GM12878 (cell line): ENCODE data around the gene LAT. TPM values are rescaled to one million over a fixed set of nuclear protein-coding genes. Genes with fewer than 3 reads are reported as not detected.

Source experiments
- ATAC-seq: fragments of 200-7000 bp; cut with Tn5 transposase; 3 replicates; pipeline ENCODE4 v1.9.1; 2020; ENCODE audit warnings: mild to moderate bottlenecking, moderate library complexity
- BruUV-seq: library from RNA; stranded (reverse); fragments of 400-500 nt; replicated peaks from 2 replicates; lab custom pipeline; 2021; lab: Mats Ljungman, UMichigan
- CTCF ChIA-PET: fragments of 300-600 bp; sonication (Branson Sonifier 250); formaldehyde crosslinking; extraction: SDS; loops from one replicate; lab custom pipeline; 2021; ENCODE audit warnings: inconsistent platforms; lab: Yijun Ruan, JAX
- POLR2A ChIA-PET: fragments of 350-600 bp; formaldehyde crosslinking; extraction: SDS; loops from one replicate; lab custom pipeline; 2021; ENCODE audit warnings: inconsistent platforms; lab: Charles Lee
- RAD21 ChIA-PET: fragments of 300-600 bp; sonication (Branson Sonifier 250); formaldehyde crosslinking; loops from one replicate; lab custom pipeline; 2023; ENCODE audit warnings: antibody characterized with exemption; ENCODE audit not compliant: unreplicated experiment; lab: Charles Lee
- SMC1A ChIA-PET: fragments of 300-600 bp; sonication (Branson Sonifier 250); formaldehyde crosslinking; loops from one replicate; lab custom pipeline; 2023; ENCODE audit not compliant: unreplicated experiment, uncharacterized antibody; lab: Charles Lee
- DNase-seq: peaks from one replicate; pipeline ENCODE4 v3.0.0-alpha.2; 2011; ENCODE audit warnings: low read depth, low spot score
- FAIRE-seq: peaks from 3 replicates; lab custom pipeline; 2011; peaks lifted over from hg19 to GRCh38; lab: Jason Lieb, UNC
- H2AFZ ChIP-seq: 2 replicates; pipeline ENCODE4 v1.6.0; 2011; ENCODE audit warnings: low read depth, low read length, control low read depth; ENCODE audit not compliant: control insufficient read depth
- H3K27ac ChIP-seq: 2 replicates; pipeline ENCODE4 v1.5.1; 2011; ENCODE audit warnings: control low read depth; ENCODE audit not compliant: control insufficient read depth, insufficient read depth
- H3K27me3 ChIP-seq, 2 experiments: replicated peaks in 1 of 2; 2 replicates each; pipeline versions ENCODE4 v1.6.0 to v1.6.1; 2011; ENCODE audit warnings: low read length in 1 of 2; ENCODE audit not compliant: control insufficient read depth in 2 of 2, insufficient read depth in 2 of 2
- H3K36me3 ChIP-seq, 2 experiments: 2 replicates each; pipeline ENCODE4 v1.5.1; 2011; ENCODE audit warnings: low read length in 1 of 2; ENCODE audit not compliant: control insufficient read depth in 2 of 2, insufficient read depth in 2 of 2
- H3K4me1 ChIP-seq: 2 replicates; pipeline ENCODE4 v1.6.1; 2011; ENCODE audit warnings: mild to moderate bottlenecking, low read length, moderate library complexity, mixed read lengths; ENCODE audit not compliant: control insufficient read depth, insufficient read depth
- H3K4me2 ChIP-seq: 2 replicates; pipeline ENCODE4 v1.6.0; 2011; ENCODE audit warnings: control low read depth; ENCODE audit not compliant: control insufficient read depth, insufficient read depth
- H3K4me3 ChIP-seq: fragments of 200-600 bp; sonication (generic); 2 replicates; pipeline ENCODE4 v1.5.1; 2016
- H3K79me2 ChIP-seq: 2 replicates; pipeline ENCODE4 v1.6.0; 2011; ENCODE audit warnings: low read length; ENCODE audit not compliant: control insufficient read depth, insufficient read depth
- H3K9ac ChIP-seq: 2 replicates; pipeline ENCODE4 v1.8.0; 2011; ENCODE audit warnings: low read length, control low read depth, mixed read lengths; ENCODE audit not compliant: control insufficient read depth, insufficient read depth
- H3K9me3 ChIP-seq: replicated peaks from 3 replicates; pipeline ENCODE4 v1.5.1; 2011; ENCODE audit warnings: mild to moderate bottlenecking, low read length; ENCODE audit not compliant: control insufficient read depth, insufficient read depth
- H4K20me1 ChIP-seq: 2 replicates; pipeline ENCODE4 v1.6.0; 2011; ENCODE audit not compliant: control insufficient read depth, insufficient read depth
- BCLAF1 ChIP-seq: fragments of 450-650 bp; IDR thresholded peaks from 2 replicates; pipeline ENCODE4 v1.6.1; 2017; ENCODE audit warnings: antibody characterized with exemption, mild to moderate bottlenecking, moderate library complexity
- E4F1 ChIP-seq: fragments of 450-650 bp; IDR thresholded peaks from 2 replicates; pipeline ENCODE4 v1.6.1; 2018; ENCODE audit warnings: borderline replicate concordance, mild to moderate bottlenecking; ENCODE audit not compliant: partially characterized antibody
- HCFC1 ChIP-seq: fragments of 150-350 bp; IDR thresholded peaks from 2 replicates; pipeline ENCODE4 v1.6.1; 2014; ENCODE audit warnings: low read length
- MLLT1 ChIP-seq: fragments of 450-650 bp; IDR thresholded peaks from 2 replicates; pipeline ENCODE4 v1.6.1; 2016; ENCODE audit warnings: mild to moderate bottlenecking
- MTA3 ChIP-seq: IDR thresholded peaks from 2 replicates; pipeline ENCODE4 v1.6.1; 2012; ENCODE audit warnings: low read length, inconsistent platforms, borderline replicate concordance
- MXI1 ChIP-seq: fragments of 150-350 bp; IDR thresholded peaks from 2 replicates; pipeline ENCODE4 v1.6.1; 2011; ENCODE audit warnings: low read depth, mild to moderate bottlenecking, inconsistent platforms, low read length, improper control_type of control experiment
- MYB ChIP-seq: fragments of 150-350 bp; IDR thresholded peaks from 2 replicates; pipeline ENCODE4 v1.6.1; 2014; ENCODE audit warnings: mild to moderate bottlenecking, low read depth, low read length, borderline replicate concordance
- POLR2AphosphoS2 ChIP-seq: IDR thresholded peaks from 2 replicates; pipeline ENCODE4 v1.6.1; 2011; ENCODE audit warnings: low read depth, mild to moderate bottlenecking, low read length, improper control_type of control experiment, moderate library complexity
- RCOR1 ChIP-seq: conservative IDR thresholded peaks from 2 replicates; pipeline ENCODE4 v1.6.1; 2012; ENCODE audit warnings: low read depth, low read length, improper control_type of control experiment
- RFX5 ChIP-seq: IDR thresholded peaks from 2 replicates; pipeline ENCODE4 v1.6.1; 2011; ENCODE audit warnings: low read depth, low read length, improper control_type of control experiment
- SKIL ChIP-seq: fragments of 450-650 bp; IDR thresholded peaks from 2 replicates; pipeline ENCODE4 v1.6.1; 2017; ENCODE audit warnings: mild to moderate bottlenecking, low read depth, inconsistent platforms; ENCODE audit not compliant: poor library complexity, severe bottlenecking
- SP1 ChIP-seq: IDR thresholded peaks from one replicate; pipeline ENCODE4 v1.6.1; 2011; ENCODE audit warnings: low read depth, low read length
- SREBF2 ChIP-seq: IDR thresholded peaks from 2 replicates; pipeline ENCODE4 v1.6.1; 2012; ENCODE audit warnings: mild to moderate bottlenecking, low read length
- WRNIP1 ChIP-seq: IDR thresholded peaks from 2 replicates; pipeline ENCODE4 v1.6.1; 2011; ENCODE audit warnings: low read depth, low read length, improper control_type of control experiment, borderline replicate concordance
- WGBS: methylation state at CpG from one replicate; pipeline ENCODE4 v1.1.6; 2016; ENCODE audit warnings: low lambda C conversion rate; ENCODE audit not compliant: insufficient replicate concordance, insufficient coverage; ENCODE audit errors: missing lambda C conversion rate; 5-methylcytosine and 5-hydroxymethylcytosine counted together
- in situ Hi-C: fragments of 300-500 bp; cut with MboI; formaldehyde crosslinking; loops from 9 replicates; pipeline ENCODE4 v1.14.3; 2018; ENCODE audit warnings: mixed read lengths
- intact Hi-C: fragments of 100-400 bp; cut with micrococcal nuclease; formaldehyde crosslinking; loops from one replicate; pipeline ENCODE4 v1.14.2; 2022; ENCODE audit not compliant: unreplicated experiment
- polyA plus RNA-seq, 11 experiments: library from polyadenylated mRNA; depleted of rRNA in 4 of 11; unstranded in 6 of 11; stranded (reverse) in 5 of 11; fragments of >200 nt; fragmentation: Nextera tagmentation in 4 of 11; fragmentation: Illumina TruSeq in 1 of 11; extraction: Ambion mirVana in 4 of 11; extraction: Trizol in 1 of 11; gene quantifications; 1 replicate in 1 of 11; 2 replicates in 10 of 11; pipeline versions ENCODE4 v1.2.1 to v1.2.3, GENCODE V29; 2011 to 2016; ENCODE audit warnings: inconsistent platforms in 2 of 11, missing spikeins in 2 of 11, low read depth in 1 of 11
- total RNA-seq, 4 experiments: library from RNA; depleted of rRNA in 3 of 4; stranded (reverse); fragments of >200 nt in 3 of 4; fragmentation: Illumina TruSeq in 1 of 4; extraction: Trizol in 1 of 4; gene quantifications; 2 replicates each; pipeline versions ENCODE4 v1.2.1 to v1.2.3, GENCODE V29; 2013 to 2021

Gene LAT
- total and polyA plus RNA-seq, 10 of the 15 experiments (the other 5 are each of a cell fraction or from before 2014, with no cell fraction given): 0.39 to 6.9 (median 2.0) TPM

- WGBS: 60% methylated on average over 3 of the region's 3 CpGs
- intact Hi-C loops (no loop called here), in situ Hi-C loops (no loop called here)
- Histone ChIP-seq H2AFZ (no peak overlapping the region), H4K20me1 (no peaks in the 10 kb centered on the region), H3K27ac (no peak overlapping the region), H3K4me1 (no peaks in the 10 kb centered on the region), H3K9ac (no peak overlapping the region), H3K4me2 (no peak overlapping the region), H3K79me2 (no peaks in the 10 kb centered on the region), H3K4me3 (no peak overlapping the region), H3K36me3 (no peaks in the 10 kb centered on the region), H3K27me3 (no peaks in the 10 kb centered on the region), H3K9me3 (no peaks in the 10 kb centered on the region)
- no peak for DNase-seq
- TF ChIP-seq WRNIP1 (no peak), SREBF2 (no peak), MYB (no peak), SKIL (no peak), RFX5 (no peak), RCOR1 (no peak), MXI1 (no peak), E4F1 (no peak), POLR2AphosphoS2 (no peak), MTA3 (no peak), SP1 (no peak), BCLAF1 (no peak), MLLT1 (no peak), HCFC1 (no peak)
- ChIA-PET CTCF (interaction anchor here (0.6 kb wide), 1 partner anchor 664 kb away, joined by 3 read pairs; no protein-coding TSS in a partner anchor), RAD21 (no interaction called here), SMC1A (no interaction called here), POLR2A (no interaction called here)
- ATAC-seq: no peak
- no peak for FAIRE-seq
- no TSS peak for BruUV-seq
Observed at GRCh38 chr16:28998837-28999236, 14.0 kb downstream of the LAT start.
